Measurements from ENCODE around the gene TMEM242. TPM values are rescaled to one million over a fixed set of nuclear protein-coding genes. Genes with fewer than 3 reads are reported as not detected.

TMEM242 gene
- total and polyA plus RNA-seq, 2 donors (not counting 1 experiment from before 2014, with no cell fraction given), result 6.3 to 24.1 TPM

DNA sequence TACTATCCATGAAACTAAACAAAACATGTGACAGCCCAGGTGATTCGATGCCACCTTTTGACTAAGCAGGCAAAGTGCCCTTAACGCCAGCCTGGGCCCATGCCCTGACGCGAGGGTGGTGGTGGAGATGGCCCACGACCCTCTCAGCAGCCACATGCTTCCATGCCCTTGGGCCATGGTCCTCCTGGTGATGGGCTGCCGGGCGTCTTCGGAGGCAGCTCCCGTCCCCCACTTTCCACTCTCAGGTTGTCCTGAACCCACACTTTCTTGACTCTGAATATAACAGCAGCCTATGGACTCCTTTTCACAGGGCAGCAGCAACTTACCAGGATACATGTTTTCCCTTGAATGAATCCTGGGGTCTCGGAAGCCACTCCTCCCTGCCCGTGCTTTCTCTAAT lies 33.6 kb downstream of the TMEM242 start:
- no peaks in the 10 kb centered on the region for H3K79me2 ChIP-seq (ENCODE audit: control insufficient read depth, insufficient read depth, low read length)
- Mint-ChIP-seq H3K27ac (no peak overlapping the region), H3K27me3 (no peaks in the 10 kb centered on the region), H3K9me3 (ENCODE audit: insufficient read depth) (no peaks in the 10 kb centered on the region), H3K4me1 (peaks cover 2% of the 10 kb centered on the region), H3K4me3 (no peak overlapping the region)
- no peaks in the 10 kb centered on the region for H3K4me1 ChIP-seq (ENCODE audit: control insufficient read depth in 2 of 2, insufficient read depth in 2 of 2, low read length in 2 of 2)
- H3K36me3 ChIP-seq (replicated peaks in 1 of 2; ENCODE audit: control extremely low read depth in 1 of 2, control insufficient read depth in 1 of 2, extremely low read depth in 1 of 2, insufficient read depth in 2 of 2, low read length in 1 of 2), result peaks cover 0 to 26% of the 10 kb centered on the region in 2 experiments
- no peak overlapping the region for H3K27ac ChIP-seq (ENCODE audit: low read length in 2 of 2)
- H3K27me3 ChIP-seq (replicated peaks in 1 of 4; ENCODE audit: control extremely low read depth in 1 of 4, control insufficient read depth in 3 of 4, insufficient read depth in 4 of 4, low read length in 3 of 4), result no peaks in the 10 kb centered on the region
- WGBS (ENCODE audit: insufficient coverage), result 95% methylated on average over 11 of the region's 11 CpGs
- H4K20me1 ChIP-seq (ENCODE audit: control insufficient read depth, insufficient read depth, low read length, poor library complexity, severe bottlenecking), result no peaks in the 10 kb centered on the region
- no peaks in the 10 kb centered on the region for H3K9me3 ChIP-seq (ENCODE audit: control extremely low read depth in 1 of 3, control insufficient read depth in 2 of 3, insufficient read depth in 1 of 3, low read length in 2 of 3)
- no peak overlapping the region for H3K4me3 ChIP-seq (ENCODE audit: control extremely low read depth in 1 of 5, extremely low read depth in 1 of 5, insufficient read depth in 1 of 5, low read depth in 2 of 5, low read length in 4 of 5)
- ATAC-seq (ENCODE audit: low read depth), result no peak
- H3K4me2 ChIP-seq (replicated peaks; ENCODE audit: low read depth, low read length, poor library complexity, severe bottlenecking), result no peak overlapping the region
- no peak overlapping the region for H2AFZ ChIP-seq (ENCODE audit: insufficient read depth, low read depth, low read length, poor library complexity, severe bottlenecking)
- no peak overlapping the region for H3K9ac ChIP-seq (ENCODE audit: low read length)
- no peak for DNase-seq
- ChIA-PET CTCF (no interaction called here), POLR2A (no interaction called here)
- TF ChIP-seq, protein P1, sequence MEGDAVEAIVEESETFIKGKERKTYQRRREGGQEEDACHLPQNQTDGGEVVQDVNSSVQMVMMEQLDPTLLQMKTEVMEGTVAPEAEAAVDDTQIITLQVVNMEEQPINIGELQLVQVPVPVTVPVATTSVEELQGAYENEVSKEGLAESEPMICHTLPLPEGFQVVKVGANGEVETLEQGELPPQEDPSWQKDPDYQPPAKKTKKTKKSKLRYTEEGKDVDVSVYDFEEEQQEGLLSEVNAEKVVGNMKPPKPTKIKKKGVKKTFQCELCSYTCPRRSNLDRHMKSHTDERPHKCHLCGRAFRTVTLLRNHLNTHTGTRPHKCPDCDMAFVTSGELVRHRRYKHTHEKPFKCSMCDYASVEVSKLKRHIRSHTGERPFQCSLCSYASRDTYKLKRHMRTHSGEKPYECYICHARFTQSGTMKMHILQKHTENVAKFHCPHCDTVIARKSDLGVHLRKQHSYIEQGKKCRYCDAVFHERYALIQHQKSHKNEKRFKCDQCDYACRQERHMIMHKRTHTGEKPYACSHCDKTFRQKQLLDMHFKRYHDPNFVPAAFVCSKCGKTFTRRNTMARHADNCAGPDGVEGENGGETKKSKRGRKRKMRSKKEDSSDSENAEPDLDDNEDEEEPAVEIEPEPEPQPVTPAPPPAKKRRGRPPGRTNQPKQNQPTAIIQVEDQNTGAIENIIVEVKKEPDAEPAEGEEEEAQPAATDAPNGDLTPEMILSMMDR (IDR thresholded peaks at IDR 0.05), result no peak
- no peak for TF ChIP-seq EZH2 (IDR thresholded peaks at IDR 0.05; ENCODE audit: borderline replicate concordance, insufficient read depth, low read depth, low read length, poor library complexity, severe bottlenecking)
- intact Hi-C loops (cut with micrococcal nuclease), result no loop called here

DNA sequence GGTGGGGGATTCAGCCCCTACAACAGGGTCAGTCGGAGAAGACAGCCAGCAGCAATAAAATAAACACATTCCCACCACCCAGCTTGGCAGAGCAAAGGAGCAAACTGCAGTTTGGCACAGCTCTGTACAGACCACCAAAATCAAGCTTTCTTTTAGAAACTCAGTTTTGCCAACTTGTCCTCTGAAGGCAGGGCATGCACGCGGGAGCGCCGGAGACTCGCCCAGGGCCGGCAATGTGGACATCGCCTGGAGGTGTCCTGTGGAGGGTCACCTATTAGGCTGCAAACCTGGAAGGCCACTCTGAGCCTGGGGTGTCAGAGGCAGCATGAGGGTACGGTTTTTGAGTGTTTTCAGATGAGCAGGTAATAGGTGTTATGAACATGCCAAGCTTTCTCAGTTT lies 34.7 kb downstream of the TMEM242 start:
- Mint-ChIP-seq H3K9me3 (ENCODE audit: insufficient read depth) (no peaks in the 10 kb centered on the region), H3K27ac (no peak overlapping the region), H3K27me3 (no peaks in the 10 kb centered on the region), H3K4me3 (no peak overlapping the region), H3K4me1 (peaks cover 2% of the 10 kb centered on the region)
- H3K9me3 ChIP-seq (ENCODE audit: control extremely low read depth in 1 of 3, control insufficient read depth in 2 of 3, insufficient read depth in 1 of 3, low read length in 2 of 3), result no peaks in the 10 kb centered on the region
- no peak overlapping the region for H3K27ac ChIP-seq (ENCODE audit: low read length in 2 of 2)
- no peak overlapping the region for H3K4me2 ChIP-seq (replicated peaks; ENCODE audit: low read depth, low read length, poor library complexity, severe bottlenecking)
- no peak overlapping the region for H3K4me3 ChIP-seq (ENCODE audit: control extremely low read depth in 1 of 5, extremely low read depth in 1 of 5, insufficient read depth in 1 of 5, low read depth in 2 of 5, low read length in 4 of 5)
- no peaks in the 10 kb centered on the region for H4K20me1 ChIP-seq (ENCODE audit: control insufficient read depth, insufficient read depth, low read length, poor library complexity, severe bottlenecking)
- POLR2A ChIA-PET, result interaction anchor here (0.6 kb wide), 1 partner anchor 15 kb away, joined by 4 read pairs; no protein-coding TSS in a partner anchor
- no peak overlapping the region for H3K9ac ChIP-seq (ENCODE audit: low read length)
- intact Hi-C loops (cut with micrococcal nuclease), result no loop called here
- no peaks in the 10 kb centered on the region for H3K79me2 ChIP-seq (ENCODE audit: control insufficient read depth, insufficient read depth, low read length)
- no peak for DNase-seq
- TF ChIP-seq EZH2 (IDR thresholded peaks at IDR 0.05; ENCODE audit: borderline replicate concordance, insufficient read depth, low read depth, low read length, poor library complexity, severe bottlenecking), result no peak
- TF ChIP-seq, protein P1 (IDR thresholded peaks at IDR 0.05), result no peak
- H3K4me1 ChIP-seq (ENCODE audit: control insufficient read depth in 2 of 2, insufficient read depth in 2 of 2, low read length in 2 of 2), result no peaks in the 10 kb centered on the region
- no peaks in the 10 kb centered on the region for H3K27me3 ChIP-seq (replicated peaks in 1 of 4; ENCODE audit: control extremely low read depth in 1 of 4, control insufficient read depth in 3 of 4, insufficient read depth in 4 of 4, low read length in 3 of 4)
- H2AFZ ChIP-seq (ENCODE audit: insufficient read depth, low read depth, low read length, poor library complexity, severe bottlenecking), result no peak overlapping the region
- WGBS (ENCODE audit: insufficient coverage), result 98% methylated on average over 9 of the region's 9 CpGs
- H3K36me3 ChIP-seq (replicated peaks in 1 of 2; ENCODE audit: control extremely low read depth in 1 of 2, control insufficient read depth in 1 of 2, extremely low read depth in 1 of 2, insufficient read depth in 2 of 2, low read length in 1 of 2), result peaks cover 0 to 26% of the 10 kb centered on the region in 2 experiments
- ATAC-seq (ENCODE audit: low read depth), result no peak
- CTCF ChIA-PET, result no interaction called here
